ENCODE data around the gene CHTOP.

The CHTOP gene

DNA sequence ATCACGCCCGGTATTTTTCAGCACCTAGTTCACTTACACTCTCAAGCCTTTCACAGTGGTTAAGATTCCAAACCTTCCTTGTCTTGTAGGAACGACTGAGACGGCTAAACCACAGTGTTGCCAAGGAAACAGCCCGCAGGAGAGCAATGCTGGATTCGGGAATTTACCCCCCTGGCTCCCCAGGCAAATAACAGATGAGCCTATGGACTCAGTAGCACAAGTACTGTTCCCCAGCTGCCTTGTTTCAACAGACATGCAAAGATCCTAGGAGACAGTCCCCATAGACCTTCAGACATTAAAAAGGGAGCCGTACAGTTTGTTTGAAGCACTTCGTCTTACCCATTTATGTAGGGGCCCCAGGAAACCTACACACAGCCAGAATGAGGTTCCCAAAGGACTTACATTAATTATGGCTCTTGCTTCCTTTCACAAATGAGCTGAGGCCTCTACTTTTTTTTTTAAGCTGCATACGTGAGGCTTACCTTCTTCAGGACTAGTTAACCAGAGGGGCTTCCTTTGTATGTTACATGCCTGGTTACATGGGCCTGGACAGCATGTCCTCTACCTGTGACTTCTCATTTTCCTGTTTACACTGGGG, 27.3 kb downstream of the CHTOP start (continued):
- TF ChIP-seq, protein P1, sequence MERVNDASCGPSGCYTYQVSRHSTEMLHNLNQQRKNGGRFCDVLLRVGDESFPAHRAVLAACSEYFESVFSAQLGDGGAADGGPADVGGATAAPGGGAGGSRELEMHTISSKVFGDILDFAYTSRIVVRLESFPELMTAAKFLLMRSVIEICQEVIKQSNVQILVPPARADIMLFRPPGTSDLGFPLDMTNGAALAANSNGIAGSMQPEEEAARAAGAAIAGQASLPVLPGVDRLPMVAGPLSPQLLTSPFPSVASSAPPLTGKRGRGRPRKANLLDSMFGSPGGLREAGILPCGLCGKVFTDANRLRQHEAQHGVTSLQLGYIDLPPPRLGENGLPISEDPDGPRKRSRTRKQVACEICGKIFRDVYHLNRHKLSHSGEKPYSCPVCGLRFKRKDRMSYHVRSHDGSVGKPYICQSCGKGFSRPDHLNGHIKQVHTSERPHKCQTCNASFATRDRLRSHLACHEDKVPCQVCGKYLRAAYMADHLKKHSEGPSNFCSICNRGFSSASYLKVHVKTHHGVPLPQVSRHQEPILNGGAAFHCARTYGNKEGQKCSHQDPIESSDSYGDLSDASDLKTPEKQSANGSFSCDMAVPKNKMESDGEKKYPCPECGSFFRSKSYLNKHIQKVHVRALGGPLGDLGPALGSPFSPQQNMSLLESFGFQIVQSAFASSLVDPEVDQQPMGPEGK (CRISPR knock-in tag; IDR thresholded peaks at IDR 0.05; ENCODE audit: borderline replicate concordance): no peak
- TF ChIP-seq TOX (CRISPR knock-in tag; IDR thresholded peaks at IDR 0.05; ENCODE audit: borderline replicate concordance): 0 out of 2 replicates have a peak, but pooled peaks have one; percentile 32
- TF ChIP-seq, protein P2, sequence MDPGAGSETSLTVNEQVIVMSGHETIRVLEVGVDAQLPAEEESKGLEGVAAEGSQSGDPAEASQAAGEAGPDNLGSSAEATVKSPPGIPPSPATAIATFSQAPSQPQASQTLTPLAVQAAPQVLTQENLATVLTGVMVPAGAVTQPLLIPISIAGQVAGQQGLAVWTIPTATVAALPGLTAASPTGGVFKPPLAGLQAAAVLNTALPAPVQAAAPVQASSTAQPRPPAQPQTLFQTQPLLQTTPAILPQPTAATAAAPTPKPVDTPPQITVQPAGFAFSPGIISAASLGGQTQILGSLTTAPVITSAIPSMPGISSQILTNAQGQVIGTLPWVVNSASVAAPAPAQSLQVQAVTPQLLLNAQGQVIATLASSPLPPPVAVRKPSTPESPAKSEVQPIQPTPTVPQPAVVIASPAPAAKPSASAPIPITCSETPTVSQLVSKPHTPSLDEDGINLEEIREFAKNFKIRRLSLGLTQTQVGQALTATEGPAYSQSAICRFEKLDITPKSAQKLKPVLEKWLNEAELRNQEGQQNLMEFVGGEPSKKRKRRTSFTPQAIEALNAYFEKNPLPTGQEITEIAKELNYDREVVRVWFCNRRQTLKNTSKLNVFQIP (CRISPR knock-in tag; IDR thresholded peaks at IDR 0.05; ENCODE audit: borderline replicate concordance, low read depth): no peak
- no peak for TF ChIP-seq ZNF565 (CRISPR knock-in tag; conservative IDR thresholded peaks at IDR 0.05; ENCODE audit: low read depth)
- TF ChIP-seq BACH2 (CRISPR knock-in tag; IDR thresholded peaks at IDR 0.05; ENCODE audit: borderline replicate concordance): no peak
- TF ChIP-seq ZC3H10 (CRISPR knock-in tag; IDR thresholded peaks at IDR 0.05): no peak

DNA sequence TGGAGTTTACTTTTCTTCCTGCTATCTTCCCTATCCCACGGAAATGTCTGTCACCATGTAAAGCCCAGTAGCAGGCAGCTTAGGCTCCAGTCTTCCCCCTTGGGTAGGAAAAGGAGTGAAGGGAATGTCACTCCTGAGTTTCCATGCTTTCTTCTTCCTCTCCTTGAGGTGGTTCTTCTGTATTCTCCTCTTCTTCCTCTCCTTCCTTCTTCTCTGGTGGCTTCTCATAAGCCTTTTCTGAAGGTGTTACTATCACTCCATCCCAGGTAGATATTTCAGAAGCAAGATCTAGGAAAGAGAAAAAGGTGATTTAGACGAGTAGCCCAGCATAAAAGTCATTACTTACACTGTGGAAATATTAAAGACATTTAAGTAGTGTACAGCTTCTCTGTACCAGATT, 28.4 kb downstream of the CHTOP start:
- ATAC-seq: no peak
- TF ChIP-seq, protein P2 (CRISPR knock-in tag; IDR thresholded peaks at IDR 0.05; ENCODE audit: borderline replicate concordance, low read depth): no peak
- TF ChIP-seq CSDC2 (CRISPR knock-in tag; IDR thresholded peaks at IDR 0.05): no peak
- TF ChIP-seq BACH2 (CRISPR knock-in tag; IDR thresholded peaks at IDR 0.05; ENCODE audit: borderline replicate concordance): no peak

DNA sequence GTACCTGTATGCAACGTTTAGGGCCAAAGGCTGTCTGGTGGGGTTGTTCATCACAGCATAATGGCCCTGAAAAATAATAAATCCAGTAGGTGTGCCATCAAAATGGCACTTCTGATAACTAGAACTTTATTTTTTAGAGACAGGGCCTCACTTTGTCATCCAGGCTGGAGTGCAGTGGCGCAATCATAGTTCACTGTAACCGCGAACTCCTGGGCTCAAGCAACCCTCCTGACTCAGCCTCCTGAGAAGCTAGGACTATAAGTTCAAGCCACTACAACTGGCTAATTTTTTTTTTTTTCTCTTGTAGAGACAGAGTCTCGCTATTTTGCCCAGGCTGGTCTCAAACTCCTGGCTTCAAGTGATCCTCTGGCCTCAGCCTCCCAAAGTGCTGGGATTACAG, 29.3 kb downstream of the CHTOP start:
- TF ChIP-seq BACH2 (CRISPR knock-in tag; IDR thresholded peaks at IDR 0.05; ENCODE audit: borderline replicate concordance) (no peak), ZFP3 (CRISPR knock-in tag; IDR thresholded peaks at IDR 0.05) (no peak), RARB (CRISPR knock-in tag; IDR thresholded peaks at IDR 0.05) (no peak), ZC3H10 (CRISPR knock-in tag; IDR thresholded peaks at IDR 0.05) (no peak), ARNTL (CRISPR knock-in tag; IDR thresholded peaks at IDR 0.05; ENCODE audit: borderline replicate concordance, low read depth) (no peak), ISL1 (CRISPR knock-in tag; IDR thresholded peaks at IDR 0.05) (no peak), ESRRG (CRISPR knock-in tag; IDR thresholded peaks at IDR 0.05) (no peak), OSR1 (CRISPR knock-in tag; IDR thresholded peaks at IDR 0.05) (no peak), ZFP30 (CRISPR knock-in tag; IDR thresholded peaks at IDR 0.05) (no peak), SNAI2 (CRISPR knock-in tag; IDR thresholded peaks at IDR 0.05) (no peak), TCF4 (CRISPR knock-in tag; IDR thresholded peaks at IDR 0.05; ENCODE audit: borderline replicate concordance) (no peak), GLIS3 (CRISPR knock-in tag; IDR thresholded peaks at IDR 0.05) (no peak)
- TF ChIP-seq, protein P3, sequence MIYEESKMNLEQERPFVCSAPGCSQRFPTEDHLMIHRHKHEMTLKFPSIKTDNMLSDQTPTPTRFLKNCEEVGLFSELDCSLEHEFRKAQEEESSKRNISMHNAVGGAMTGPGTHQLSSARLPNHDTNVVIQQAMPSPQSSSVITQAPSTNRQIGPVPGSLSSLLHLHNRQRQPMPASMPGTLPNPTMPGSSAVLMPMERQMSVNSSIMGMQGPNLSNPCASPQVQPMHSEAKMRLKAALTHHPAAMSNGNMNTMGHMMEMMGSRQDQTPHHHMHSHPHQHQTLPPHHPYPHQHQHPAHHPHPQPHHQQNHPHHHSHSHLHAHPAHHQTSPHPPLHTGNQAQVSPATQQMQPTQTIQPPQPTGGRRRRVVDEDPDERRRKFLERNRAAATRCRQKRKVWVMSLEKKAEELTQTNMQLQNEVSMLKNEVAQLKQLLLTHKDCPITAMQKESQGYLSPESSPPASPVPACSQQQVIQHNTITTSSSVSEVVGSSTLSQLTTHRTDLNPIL (CRISPR knock-in tag; IDR thresholded peaks at IDR 0.05; ENCODE audit: low read depth): no peak
- TF ChIP-seq, protein P1 (CRISPR knock-in tag; IDR thresholded peaks at IDR 0.05; ENCODE audit: borderline replicate concordance): no peak
- TF ChIP-seq, protein P2 (CRISPR knock-in tag; IDR thresholded peaks at IDR 0.05; ENCODE audit: borderline replicate concordance, low read depth): no peak
- TF ChIP-seq, protein P4, sequence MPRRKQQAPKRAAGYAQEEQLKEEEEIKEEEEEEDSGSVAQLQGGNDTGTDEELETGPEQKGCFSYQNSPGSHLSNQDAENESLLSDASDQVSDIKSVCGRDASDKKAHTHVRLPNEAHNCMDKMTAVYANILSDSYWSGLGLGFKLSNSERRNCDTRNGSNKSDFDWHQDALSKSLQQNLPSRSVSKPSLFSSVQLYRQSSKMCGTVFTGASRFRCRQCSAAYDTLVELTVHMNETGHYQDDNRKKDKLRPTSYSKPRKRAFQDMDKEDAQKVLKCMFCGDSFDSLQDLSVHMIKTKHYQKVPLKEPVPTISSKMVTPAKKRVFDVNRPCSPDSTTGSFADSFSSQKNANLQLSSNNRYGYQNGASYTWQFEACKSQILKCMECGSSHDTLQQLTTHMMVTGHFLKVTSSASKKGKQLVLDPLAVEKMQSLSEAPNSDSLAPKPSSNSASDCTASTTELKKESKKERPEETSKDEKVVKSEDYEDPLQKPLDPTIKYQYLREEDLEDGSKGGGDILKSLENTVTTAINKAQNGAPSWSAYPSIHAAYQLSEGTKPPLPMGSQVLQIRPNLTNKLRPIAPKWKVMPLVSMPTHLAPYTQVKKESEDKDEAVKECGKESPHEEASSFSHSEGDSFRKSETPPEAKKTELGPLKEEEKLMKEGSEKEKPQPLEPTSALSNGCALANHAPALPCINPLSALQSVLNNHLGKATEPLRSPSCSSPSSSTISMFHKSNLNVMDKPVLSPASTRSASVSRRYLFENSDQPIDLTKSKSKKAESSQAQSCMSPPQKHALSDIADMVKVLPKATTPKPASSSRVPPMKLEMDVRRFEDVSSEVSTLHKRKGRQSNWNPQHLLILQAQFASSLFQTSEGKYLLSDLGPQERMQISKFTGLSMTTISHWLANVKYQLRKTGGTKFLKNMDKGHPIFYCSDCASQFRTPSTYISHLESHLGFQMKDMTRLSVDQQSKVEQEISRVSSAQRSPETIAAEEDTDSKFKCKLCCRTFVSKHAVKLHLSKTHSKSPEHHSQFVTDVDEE (CRISPR knock-in tag; IDR thresholded peaks at IDR 0.05): no peak
- TF ChIP-seq, protein P5, sequence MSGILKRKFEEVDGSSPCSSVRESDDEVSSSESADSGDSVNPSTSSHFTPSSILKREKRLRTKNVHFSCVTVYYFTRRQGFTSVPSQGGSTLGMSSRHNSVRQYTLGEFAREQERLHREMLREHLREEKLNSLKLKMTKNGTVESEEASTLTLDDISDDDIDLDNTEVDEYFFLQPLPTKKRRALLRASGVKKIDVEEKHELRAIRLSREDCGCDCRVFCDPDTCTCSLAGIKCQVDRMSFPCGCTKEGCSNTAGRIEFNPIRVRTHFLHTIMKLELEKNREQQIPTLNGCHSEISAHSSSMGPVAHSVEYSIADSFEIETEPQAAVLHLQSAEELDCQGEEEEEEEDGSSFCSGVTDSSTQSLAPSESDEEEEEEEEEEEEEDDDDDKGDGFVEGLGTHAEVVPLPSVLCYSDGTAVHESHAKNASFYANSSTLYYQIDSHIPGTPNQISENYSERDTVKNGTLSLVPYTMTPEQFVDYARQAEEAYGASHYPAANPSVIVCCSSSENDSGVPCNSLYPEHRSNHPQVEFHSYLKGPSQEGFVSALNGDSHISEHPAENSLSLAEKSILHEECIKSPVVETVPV (CRISPR knock-in tag; IDR thresholded peaks at IDR 0.05): no peak
- no peak for ATAC-seq
